NCI-H128 (cell line): ENCODE measurements around the gene KRT13.

ENCODE experiments used
- DNase-seq: peaks from one replicate; lab custom pipeline; 2025; ENCODE audit not compliant: unreplicated experiment; lab: John Stamatoyannopoulos, UW

KRT13 gene

GRCh38 chr17:41475421-41475820 lies 30.0 kb downstream of the KRT13 start:
- DNase-seq = no peak

DNA sequence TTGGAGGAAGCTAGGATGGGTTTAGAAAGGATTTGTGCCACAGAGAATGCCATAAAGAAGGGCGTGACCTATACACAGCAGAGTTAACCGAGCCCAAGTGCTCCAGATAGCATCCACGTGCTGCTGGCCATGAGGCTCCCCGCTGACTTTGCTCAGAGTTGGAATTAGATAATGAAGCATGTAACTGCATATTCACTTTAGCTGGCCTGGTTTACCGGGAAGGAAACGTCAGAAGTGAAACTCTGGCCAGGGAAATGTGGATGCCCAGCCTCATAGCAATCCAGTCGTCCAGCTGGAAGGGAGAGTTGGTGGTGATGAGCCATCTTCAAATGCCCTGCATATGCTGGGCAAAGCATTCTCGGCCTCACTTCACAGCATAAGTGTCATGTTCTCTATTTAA lies 30.5 kb downstream of the KRT13 start:
- DNase-seq = no peak

- DNase-seq = no peak
Measured at GRCh38 chr17:41468346-41468745, 37.1 kb downstream of the KRT13 start.

- no peak for DNase-seq
Measured at GRCh38 chr17:41467561-41467960, 37.9 kb downstream of the KRT13 start.

GRCh38 chr17:41466988-41467387 lies 38.4 kb downstream of the KRT13 start, which contains the start of gene KRT32:
KRT32 (minus strand) TSS chr17:41467386; CDS start chr17:41467325, 61 bp downstream.
- DNase-seq = no peak

DNA sequence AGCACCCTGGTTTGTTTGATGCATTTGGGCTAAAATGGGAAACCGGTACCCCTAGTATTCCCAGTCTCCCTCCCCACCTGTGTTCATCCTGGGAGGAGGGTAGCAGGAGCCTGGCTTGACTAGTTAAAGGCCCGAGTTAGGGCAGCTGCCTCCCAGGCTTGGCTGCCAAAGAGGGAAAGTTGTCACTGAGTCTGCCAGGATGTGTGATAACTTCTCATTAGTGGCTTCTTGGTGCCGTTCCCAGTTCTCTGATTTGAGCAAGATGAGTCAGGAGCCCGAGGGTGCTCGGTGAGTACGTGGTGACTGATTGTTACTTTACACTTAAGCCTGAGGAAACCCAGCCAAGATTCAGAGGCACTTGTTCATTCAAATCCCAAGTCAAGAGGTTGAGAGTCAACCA lies 40.7 kb downstream of the KRT13 start:
- DNase-seq = no peak

DNA sequence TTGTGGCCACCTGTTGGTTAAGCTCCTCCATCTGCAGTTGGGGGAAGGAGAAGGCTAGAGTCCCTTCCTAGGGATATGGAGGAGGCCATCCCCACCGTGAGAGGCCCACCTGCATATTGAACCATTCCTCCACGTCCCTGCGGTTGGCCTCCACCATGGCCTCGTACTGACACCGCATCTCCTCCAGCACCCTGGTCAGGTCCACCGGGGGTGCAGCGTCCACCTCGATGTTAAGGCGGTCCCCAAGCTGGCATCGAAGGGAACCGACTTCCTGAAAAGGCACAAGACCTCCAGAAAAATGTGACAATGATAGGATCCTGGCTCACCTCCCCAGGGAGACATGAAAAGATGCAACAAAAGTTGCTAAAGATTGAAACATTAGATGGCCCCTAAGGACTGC lies 41.2 kb downstream of the KRT13 start:
- no peak for DNase-seq

- no peak for DNase-seq
Measured at GRCh38 chr17:41463746-41464145, 41.7 kb downstream of the KRT13 start.

- DNase-seq = no peak
Measured at GRCh38 chr17:41462705-41463104, 42.7 kb downstream of the KRT13 start.

DNA sequence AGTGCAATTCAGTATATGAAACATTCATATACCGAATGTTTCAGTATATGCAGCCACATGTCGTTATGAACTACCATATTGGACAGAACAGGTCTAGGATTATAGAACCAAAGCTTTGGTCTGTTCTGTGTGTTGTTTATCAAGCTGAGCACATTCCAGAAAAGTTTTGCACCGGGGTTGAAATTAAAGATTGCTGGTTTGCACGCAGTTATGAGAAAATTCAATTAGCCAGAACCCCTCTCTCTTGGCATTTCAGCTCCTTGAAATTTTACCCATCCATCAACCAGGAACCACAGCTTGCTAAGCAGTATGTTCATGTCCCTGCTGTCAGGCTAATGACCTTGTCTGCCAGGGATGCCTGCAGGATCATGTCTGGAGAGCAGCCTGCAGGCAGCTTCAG lies 47.7 kb downstream of the KRT13 start:
- DNase-seq = no peak

GRCh38 chr17:41456204-41456603 lies 49.2 kb downstream of the KRT13 start:
- DNase-seq = no peak

- no peak for DNase-seq
Measured at GRCh38 chr17:41455236-41455635, 50.2 kb downstream of the KRT13 start.

GRCh38 chr17:41453066-41453465 lies 52.3 kb downstream of the KRT13 start:
- DNase-seq = no peak

GRCh38 chr17:41452281-41452680 lies 53.1 kb downstream of the KRT13 start:
- no peak for DNase-seq

- DNase-seq = no peak
Measured at GRCh38 chr17:41451154-41451728, 54.2 kb downstream of the KRT13 start.
